Fibroblast of villous mesenchyme (primary cell): ENCODE measurements around the gene CCDC71L. TPM values are rescaled to one million over a fixed set of nuclear protein-coding genes. Genes with fewer than 3 reads are reported as not detected.
A peak's percentile ranks its signal among the peaks of the same experiment; 100 is the strongest.

ENCODE experiments used
- DNase-seq: peaks from one replicate; pipeline ENCODE4 v3.0.0-alpha.2; 2010; ENCODE audit warnings: low read depth
- H3K4me3 ChIP-seq: 2 replicates; pipeline ENCODE4 v1.5.1; 2011; ENCODE audit warnings: low read depth, mild to moderate bottlenecking, low read length
- total RNA-seq: library from RNA; depleted of rRNA; stranded (reverse); fragments of >200 nt; gene quantifications from 2 replicates; pipeline ENCODE4 v1.2.3, GENCODE V29; 2012
- TF ChIP-seq, protein P1 (sequence below): IDR thresholded peaks from 2 replicates; pipeline ENCODE4 v1.5.1; 2012; ENCODE audit warnings: low read depth, mild to moderate bottlenecking, low read length; ENCODE audit not compliant: insufficient read depth

The CCDC71L gene
- total RNA-seq, 1 donor, result 58.7 TPM

DNA sequence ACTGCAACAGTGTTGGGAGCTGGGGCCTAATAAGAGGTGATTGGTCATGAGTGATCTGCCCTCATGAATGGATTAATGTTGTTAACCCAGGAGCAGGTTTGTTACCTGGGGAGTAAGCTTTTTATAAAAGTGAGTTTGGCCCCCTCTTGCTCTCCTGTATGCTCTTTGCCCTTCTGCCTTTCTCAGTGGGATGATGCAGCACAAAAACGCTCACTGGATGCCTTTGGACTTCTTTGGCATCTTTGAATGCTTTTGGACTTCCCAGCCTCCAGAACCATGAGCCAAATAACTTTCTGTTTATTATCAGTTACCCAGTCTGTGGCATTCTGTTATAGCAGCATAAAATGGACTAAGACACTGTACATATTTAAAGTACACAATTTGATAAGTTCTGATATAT, 48.5 kb downstream of the CCDC71L start:
- no peak overlapping the region for H3K4me3 ChIP-seq
- TF ChIP-seq, protein P1, sequence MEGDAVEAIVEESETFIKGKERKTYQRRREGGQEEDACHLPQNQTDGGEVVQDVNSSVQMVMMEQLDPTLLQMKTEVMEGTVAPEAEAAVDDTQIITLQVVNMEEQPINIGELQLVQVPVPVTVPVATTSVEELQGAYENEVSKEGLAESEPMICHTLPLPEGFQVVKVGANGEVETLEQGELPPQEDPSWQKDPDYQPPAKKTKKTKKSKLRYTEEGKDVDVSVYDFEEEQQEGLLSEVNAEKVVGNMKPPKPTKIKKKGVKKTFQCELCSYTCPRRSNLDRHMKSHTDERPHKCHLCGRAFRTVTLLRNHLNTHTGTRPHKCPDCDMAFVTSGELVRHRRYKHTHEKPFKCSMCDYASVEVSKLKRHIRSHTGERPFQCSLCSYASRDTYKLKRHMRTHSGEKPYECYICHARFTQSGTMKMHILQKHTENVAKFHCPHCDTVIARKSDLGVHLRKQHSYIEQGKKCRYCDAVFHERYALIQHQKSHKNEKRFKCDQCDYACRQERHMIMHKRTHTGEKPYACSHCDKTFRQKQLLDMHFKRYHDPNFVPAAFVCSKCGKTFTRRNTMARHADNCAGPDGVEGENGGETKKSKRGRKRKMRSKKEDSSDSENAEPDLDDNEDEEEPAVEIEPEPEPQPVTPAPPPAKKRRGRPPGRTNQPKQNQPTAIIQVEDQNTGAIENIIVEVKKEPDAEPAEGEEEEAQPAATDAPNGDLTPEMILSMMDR, result no peak
- no peak for DNase-seq

DNA sequence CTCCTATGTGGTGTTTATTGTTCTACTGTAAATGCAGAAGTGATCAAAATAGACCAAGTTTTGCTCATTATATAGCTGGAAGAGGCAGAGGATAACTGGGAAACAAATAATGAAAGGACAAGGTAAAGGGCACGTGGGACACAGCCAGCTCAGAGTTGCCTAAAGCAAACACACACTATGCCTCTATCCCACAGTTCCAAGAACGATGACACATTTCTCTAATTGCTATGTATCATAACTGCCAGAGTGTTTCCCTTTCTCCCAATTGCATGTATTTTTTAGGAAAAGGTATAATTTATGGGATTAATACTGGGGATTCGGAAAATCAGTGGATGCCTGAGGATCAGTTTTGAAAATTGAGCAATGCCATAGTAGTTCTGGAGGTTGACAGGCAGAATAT, 49.0 kb downstream of the CCDC71L start:
- no peak for DNase-seq
- TF ChIP-seq, protein P1, result no peak
- no peak overlapping the region for H3K4me3 ChIP-seq

DNA sequence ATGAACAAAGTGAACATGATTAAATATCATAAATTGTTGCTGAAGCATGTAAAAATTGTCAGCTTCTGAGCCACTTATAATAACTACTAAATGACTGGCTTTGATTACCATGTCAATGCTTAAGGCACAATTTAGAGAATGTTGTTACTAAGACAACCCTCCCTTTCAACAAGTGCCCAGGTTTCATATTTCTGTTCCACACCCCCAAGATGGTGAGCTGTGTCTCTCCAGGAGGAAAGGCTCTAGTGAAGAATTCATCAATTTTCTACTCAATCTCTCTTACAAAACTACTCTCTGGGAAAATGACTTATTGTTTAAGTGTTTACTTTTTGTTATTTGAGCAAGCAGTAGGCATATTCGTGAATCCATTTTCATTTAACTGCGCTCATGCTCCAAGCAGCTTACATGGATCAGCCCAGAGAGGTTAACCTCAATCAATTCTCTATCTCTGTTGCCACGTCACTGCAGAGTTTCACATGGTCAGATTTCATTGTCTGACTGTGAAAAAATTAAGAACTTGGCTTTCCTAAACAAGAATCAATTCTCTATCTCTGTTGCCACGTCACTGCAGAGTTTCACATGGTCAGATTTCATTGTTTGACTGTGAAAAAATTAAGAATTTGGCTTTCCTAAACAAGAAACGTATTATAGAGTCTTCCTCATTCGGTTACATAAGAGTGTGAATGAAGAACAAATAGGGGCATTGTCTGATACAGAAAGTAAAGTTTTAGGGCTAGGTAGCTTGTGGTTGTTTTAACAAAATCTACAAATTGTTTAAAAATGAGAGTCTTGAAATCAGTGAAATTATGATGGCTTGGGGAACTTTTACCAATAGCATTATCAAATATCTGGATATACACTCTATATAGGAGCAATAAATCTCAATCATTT, 49.7 kb downstream of the CCDC71L start:
- TF ChIP-seq, protein P1, result no peak
- H3K4me3 ChIP-seq, result no peak overlapping the region
- no peak for DNase-seq

DNA sequence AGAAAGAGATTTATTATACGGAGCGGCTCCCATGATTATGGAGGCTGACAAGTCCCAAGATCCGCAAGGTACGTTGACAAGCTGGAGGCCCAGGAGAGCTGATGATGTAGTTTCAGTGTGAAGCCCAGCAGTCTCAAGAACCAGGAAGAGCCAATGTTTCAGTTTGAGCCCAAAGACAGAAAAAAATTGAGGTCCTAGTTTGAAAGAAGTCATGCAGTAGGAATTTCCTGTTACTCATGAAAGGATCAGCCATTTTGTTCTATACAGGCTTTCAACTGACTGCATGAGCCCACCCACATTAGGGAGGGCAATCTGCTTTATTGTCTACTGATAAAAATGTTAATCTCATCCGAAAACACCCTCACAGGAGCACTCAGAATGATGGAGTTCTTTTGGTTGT, 51.5 kb downstream of the CCDC71L start:
- DNase-seq, result peak; percentile 62
- TF ChIP-seq, protein P1, result no peak
- no peak overlapping the region for H3K4me3 ChIP-seq

DNA sequence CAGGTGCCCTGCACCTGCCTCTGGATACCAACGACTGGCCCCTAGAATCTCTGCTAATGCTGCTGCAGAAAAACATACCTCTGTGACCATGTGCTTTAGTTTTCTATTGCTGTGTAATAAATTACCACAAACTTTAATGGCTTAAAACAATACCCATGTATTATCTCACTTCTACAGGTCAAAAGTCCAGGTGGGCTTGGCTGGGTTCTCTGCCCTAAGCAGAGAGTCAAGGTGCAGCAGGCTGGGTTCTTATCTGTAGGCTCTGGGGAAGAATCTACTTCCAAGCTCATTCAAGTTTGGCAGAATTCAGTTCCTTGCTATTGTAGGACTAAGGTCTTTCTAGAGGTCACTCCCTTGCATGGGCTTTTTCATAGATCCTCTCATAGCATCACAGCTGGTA, 52.3 kb downstream of the CCDC71L start:
- DNase-seq, result no peak
- TF ChIP-seq, protein P1, result no peak

More for the DNA sequence above, 52.3 kb downstream of the CCDC71L start:
- no peak overlapping the region for H3K4me3 ChIP-seq

Other genes starting within 250 kb of the CCDC71L start
- 0.43 and 0.64 TPM in 2 replicates for gene PIK3CG, start 204.1 kb upstream of the CCDC71L start, total RNA-seq